HG02938 (cell line): Measurements from ENCODE around the gene TMEM138.

Source experiments
- ATAC-seq: cut with Tn5 transposase; IDR thresholded peaks from one replicate; pipeline ENCODE4 v1.9.1; 2021; ENCODE audit warnings: mild to moderate bottlenecking, moderate library complexity; ENCODE audit not compliant: unreplicated experiment

TMEM138 gene

DNA sequence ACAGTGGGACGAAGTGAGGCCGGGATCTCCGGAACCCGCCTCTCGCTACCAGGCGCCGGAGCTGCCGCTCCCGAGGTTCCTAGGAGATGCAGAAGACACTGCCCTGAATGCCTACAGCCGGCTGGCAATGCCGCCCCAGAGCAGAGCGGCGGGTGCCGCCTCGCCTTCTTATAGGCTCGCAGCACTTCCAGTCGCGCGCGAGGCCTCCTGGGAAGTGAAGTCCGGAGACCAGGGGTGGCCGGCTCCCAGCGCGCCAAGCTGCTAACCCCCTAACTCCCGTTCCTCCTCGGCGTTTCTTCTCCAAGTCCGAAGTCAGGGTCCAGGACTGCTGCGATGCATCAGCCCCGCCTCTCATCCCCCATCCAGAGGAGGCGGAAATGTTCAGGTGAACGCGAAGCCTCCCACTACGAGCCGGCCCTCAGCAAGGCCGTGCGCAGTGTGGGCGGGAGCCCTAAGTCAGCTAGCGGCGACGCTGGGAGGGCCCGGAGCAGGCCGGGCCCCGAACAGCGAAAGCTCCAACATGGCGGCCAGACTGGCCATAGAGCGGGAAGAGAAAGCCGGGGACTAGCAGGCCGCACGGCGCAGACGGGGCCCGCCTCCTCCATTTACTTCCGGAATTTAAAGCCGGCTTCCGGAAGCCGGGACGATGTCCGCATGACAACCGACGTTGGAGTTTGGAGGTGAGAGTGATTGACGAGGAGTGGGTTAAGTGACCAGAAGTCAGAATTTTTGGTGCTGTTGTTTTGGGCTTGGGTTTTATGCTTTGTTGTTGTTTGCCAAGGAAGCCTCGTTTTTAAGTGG is at the start of gene TMEM138, which contains the start of gene CYB561A3:
Gene TMEM138, plus strand, starts transcription at position 634 of the 801 bp plus-strand sequence. CDS start 2,017 bp downstream, outside the sequence.
Gene CYB561A3, minus strand, starts transcription at position 142 of the 801 bp plus-strand sequence. CDS start 5,169 bp downstream, outside the sequence.
- peak; percentile 80 for ATAC-seq

GRCh38 chr11:61315260-61315659 is 46.9 kb upstream of the TMEM138 start:
- ATAC-seq = no peak

DNA sequence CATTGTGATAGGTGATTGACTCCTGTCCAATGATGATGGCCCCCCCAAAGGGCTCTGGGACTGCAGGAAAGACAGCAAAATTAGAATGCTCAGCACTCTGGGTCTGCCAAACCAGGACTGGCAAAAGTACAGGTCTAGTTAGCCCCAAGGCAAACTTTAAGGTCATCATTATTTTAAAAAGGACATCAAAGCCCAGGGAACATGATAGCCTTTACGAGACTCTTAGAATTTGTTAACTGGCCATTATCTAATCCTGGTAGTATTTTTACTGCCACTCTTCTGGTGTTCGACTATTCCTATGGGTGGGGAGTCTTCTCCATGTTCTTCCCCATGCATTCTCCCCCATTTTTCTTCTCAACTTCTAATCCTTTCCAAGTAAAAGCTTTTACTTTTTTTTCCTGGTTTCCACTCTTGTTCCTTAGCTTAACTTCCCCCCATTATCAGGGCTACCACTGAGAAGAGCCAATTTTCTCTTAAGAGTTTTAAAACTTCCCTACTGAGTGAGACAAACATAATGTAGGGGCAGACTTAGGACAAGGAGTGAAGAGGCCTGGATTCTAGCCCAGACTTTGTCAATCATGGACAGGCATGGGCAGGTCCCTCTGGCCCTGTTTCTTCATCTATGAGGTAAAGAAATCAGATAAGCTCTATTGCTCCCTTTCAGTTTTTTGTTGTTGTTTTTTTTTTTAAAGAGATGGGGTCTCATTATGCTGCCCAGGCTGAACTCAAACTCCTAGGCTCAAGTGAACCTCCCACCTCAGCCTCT is 36.3 kb upstream of the TMEM138 start:
- no peak for ATAC-seq

GRCh38 chr11:61327669-61328071 is 34.5 kb upstream of the TMEM138 start:
- no peak for ATAC-seq

- no peak for ATAC-seq
These were observed 33.8 kb upstream of the TMEM138 start for GRCh38 chr11:61328351-61328750.

- no peak for ATAC-seq
These were observed 32.3 kb upstream of the TMEM138 start for GRCh38 chr11:61329871-61330270.

DNA sequence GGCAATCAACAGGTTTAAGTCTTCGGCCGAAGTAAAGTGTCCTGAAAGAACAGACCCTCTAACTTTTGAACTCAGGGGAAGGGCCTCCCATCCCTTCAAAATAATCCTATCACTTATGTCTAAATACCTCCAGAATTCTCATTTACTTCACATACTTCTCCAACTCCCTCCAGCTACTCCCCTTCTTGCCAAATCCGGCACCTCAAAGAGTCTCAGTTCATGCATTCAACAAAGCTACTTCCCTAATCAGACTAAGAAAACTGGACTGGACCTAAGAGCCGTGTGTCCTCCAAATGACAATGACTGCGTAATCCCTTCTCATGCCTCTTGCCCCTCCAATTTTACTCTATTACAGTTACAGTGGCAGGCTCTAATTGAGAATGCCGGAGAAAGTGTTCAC is 30.5 kb upstream of the TMEM138 start:
- no peak for ATAC-seq

GRCh38 chr11:61332281-61332796 is 29.8 kb upstream of the TMEM138 start:
- ATAC-seq = peak; percentile 14

- ATAC-seq = peak; percentile 79
These were observed 29.2 kb upstream of the TMEM138 start, which contains the start of the genes DDB1 and TKFC for GRCh38 chr11:61332797-61333549. Gene DDB1, minus strand, starts transcription at chr11:61333105. Its CDS starts 137 bp downstream, at chr11:61332968. Gene TKFC, plus strand, starts transcription at chr11:61333228. Its CDS starts 1,501 bp downstream, at chr11:61334729.

DNA sequence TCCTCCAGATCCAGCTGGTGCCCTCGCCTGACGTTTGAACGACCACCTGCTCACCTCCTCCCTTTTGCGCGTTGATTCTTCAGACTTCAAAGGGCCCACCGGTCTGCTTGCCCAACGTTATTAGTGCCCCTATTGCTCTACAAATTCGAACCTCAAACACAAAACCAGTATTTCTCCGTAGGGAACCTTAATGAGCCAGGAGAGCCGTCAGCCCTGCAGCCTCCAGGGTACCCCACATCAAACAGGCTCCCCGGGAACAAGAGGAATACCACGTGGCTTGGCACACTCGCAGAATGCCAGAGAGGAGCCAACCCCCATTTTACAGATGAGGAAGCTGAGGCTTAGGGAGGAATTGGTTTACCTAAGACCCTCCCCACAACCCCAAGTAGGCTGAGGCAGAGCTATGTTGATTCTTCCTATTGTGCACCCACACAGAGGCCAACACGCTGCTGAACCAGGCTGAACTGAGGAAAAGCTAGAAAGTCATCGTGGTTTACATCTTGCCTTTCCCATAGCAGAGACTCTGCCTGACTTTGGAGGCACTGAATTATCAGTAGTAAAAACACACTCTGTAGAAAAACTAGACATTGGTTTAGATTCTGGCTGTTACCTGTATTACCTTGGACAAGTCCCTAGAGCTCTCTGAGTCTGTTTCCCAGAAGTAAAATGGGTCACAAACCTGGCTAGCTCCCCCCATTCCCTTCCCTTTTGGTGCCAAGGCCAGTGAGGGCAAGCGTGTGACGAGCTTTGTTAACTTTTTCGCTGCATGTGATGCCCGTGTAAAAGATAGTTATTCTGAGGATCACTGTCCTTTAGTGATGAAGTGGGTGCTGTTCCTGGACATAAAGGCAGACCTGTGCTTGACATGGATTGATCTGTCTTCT is 28.4 kb upstream of the TMEM138 start:
- no peak for ATAC-seq

DNA sequence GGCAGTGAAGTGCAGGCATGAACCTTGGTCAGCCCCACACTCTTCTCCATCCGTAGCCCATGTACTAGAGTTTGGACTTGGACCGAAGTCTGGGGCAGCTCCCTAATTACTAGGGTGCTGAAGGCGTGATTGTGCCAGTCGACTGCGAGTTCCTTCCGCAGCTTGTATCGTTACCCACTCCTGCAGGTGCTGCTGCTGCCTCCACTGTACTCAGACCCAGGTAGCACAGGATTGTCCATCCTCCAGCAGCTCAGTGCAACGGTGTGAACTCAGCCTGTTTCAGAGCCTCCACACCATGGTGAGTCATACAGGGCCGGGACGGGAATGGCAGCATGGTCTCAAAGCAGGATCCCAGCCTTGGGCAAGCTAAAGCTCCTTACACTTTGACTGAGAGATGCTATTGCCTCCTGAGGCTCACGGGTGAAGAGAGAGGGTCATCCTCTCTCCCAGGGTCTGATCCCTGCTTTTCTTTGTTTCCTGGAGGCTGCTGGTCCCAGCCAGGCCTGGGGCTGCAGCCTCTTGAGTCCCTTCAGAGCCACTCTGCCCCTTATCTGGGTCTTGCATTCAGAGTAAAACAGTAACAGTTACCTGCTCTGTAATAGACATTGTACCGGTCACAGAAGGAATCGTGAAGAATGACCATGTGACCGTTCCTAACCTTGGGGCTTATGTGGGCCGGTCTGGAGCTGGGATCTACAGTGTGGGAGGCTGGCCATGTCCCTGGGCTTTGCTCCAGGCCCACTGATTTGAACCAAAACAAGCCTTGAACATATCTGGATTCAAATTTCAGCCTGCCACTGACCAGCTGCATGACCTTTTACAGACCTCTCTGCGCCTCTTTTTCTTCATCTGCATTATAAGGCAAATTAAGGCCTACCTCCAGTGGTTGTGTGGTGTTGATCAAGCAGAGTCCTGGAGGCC is 27.5 kb upstream of the TMEM138 start:
- ATAC-seq = no peak

DNA sequence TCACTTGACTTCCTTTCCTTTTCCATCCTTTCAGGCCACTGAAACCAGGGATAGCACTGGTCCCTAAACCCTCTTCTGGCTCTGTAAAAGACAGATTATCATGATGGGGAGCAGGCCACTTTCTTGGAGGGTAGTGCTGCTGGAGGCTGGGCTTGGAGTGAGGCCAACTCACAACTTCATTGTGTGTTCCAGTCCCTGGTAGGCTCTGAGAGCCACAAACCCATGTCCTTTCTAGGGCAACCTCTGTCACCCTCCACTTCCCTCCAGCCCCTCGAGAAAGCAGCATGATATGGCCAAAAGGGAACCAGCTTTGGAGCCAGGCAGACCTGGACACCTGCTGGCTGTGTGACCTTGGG is 26.8 kb upstream of the TMEM138 start:
- no peak for ATAC-seq

DNA sequence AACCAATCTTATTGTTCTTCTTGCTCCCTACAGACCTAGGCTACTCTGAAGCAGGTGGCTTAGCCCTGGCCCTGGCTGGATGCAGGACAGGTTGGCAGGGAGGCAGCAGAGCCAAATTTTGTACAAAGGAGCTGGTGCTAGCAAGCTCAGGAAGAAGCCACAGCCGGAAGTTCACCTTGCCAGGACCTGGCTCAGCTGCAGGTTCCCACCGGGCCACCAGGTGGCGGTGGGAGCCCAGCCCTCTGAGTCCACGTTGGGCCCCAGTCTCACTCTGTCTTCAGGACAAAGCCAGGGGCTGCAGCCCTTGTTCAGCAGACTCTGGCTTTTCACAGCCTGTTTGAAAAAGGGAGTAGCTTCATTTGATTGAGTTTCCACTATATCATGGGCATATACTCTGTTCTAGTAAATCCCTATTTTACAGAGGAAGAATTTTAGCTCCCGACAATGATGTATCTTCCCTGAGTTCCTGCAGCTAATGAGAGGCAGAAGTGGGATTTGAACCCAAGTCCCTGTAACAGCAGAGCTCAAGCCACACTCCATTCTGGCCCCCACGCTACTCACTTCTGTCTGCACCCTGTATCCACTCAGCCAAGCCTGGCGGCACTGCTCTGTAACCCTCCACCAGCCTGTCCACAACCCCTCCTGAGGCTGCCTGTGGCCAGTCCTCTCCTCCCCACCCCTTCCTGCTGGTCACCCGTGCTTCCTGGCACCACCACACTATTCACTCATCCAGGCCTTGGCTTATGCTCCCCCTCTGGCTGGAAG is 25.8 kb upstream of the TMEM138 start:
- ATAC-seq = no peak

DNA sequence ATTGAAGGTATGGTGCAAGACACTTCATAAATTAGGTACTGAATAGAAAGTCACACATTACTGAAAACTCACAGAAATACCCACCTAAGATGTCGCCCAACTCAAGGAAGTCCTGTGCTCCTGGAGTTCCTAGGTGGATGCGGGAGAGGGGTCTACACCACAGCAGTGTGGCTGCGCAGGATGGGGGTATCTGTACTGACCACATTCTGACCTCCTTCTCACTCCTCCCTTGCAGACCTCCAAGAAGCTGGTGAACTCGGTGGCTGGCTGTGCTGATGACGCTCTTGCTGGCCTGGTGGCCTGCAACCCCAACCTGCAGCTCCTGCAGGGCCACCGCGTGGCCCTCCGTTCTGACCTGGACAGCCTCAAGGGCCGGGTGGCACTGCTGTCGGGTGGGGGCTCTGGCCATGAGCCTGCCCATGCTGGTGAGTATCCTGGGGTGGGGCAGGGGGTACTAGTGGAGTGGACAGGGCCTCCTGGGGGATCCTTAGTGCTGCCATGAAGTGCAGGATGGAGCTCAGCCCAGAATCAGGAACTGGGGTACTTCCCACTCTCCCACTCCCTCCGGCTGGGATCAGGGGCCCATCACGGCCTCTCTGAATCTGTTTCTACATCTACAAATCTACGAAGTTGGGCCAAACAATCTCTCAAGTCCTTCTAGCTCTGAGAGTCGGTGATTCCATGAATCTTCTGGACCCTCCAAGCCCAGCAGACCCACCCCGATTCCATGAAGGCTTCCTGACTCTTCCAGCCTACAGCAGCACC is 24.3 kb upstream of the TMEM138 start:
- no peak for ATAC-seq

DNA sequence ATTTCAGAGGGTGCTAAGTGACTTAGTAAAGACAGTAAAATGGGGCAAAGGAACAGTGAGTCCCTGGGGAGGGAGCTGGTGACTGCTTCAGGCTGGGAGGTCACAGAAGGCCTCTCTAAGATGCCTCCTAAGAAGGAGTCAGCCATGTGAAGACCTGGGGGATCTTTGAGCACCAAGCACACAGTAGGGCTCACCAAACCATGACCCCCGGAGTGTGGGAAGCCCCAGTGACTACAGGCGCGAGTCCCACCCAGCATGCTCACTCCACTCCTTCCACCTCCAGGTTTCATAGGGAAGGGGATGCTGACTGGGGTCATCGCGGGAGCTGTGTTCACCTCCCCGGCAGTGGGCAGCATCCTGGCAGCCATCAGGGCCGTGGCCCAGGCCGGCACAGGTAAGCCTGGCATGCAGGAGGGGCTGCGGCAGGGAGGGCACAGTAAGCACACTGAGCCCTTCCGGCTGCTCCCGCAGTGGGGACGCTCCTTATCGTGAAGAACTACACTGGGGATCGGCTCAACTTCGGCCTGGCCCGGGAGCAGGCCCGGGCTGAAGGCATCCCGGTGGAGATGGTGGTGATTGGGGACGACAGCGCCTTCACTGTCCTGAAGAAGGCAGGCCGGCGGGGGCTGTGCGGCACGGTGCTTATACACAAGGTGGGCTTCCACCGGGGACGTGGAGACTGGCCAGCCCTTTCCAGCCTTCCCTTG is 23.2 kb upstream of the TMEM138 start:
- ATAC-seq = no peak

- ATAC-seq = no peak
These were observed 22.7 kb upstream of the TMEM138 start for GRCh38 chr11:61339490-61339878.

- ATAC-seq = no peak
These were observed 21.2 kb upstream of the TMEM138 start for GRCh38 chr11:61340979-61341378.
